ENCODE data around the gene MCC.

Gene MCC

DNA sequence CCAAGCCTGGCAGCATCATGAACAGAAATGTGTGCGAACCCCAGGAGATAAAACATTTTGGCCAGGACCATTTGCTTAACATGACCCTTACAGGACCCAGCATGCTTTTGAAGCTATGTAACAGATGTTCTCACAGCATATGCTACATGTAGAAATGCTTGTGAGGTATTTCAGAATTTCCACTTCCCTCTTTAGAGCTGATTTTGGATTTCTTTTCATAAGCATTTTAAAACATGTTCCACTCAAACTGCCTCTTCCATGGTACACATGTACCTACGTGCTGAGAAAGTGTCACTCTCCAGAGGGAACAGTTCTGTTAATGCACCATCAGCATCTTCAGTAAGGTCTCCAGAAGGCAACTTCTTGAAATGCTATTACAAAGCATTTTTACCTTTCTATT is 37.8 kb downstream of the MCC start:
- TF ChIP-seq, protein P1, sequence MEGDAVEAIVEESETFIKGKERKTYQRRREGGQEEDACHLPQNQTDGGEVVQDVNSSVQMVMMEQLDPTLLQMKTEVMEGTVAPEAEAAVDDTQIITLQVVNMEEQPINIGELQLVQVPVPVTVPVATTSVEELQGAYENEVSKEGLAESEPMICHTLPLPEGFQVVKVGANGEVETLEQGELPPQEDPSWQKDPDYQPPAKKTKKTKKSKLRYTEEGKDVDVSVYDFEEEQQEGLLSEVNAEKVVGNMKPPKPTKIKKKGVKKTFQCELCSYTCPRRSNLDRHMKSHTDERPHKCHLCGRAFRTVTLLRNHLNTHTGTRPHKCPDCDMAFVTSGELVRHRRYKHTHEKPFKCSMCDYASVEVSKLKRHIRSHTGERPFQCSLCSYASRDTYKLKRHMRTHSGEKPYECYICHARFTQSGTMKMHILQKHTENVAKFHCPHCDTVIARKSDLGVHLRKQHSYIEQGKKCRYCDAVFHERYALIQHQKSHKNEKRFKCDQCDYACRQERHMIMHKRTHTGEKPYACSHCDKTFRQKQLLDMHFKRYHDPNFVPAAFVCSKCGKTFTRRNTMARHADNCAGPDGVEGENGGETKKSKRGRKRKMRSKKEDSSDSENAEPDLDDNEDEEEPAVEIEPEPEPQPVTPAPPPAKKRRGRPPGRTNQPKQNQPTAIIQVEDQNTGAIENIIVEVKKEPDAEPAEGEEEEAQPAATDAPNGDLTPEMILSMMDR (IDR thresholded peaks at IDR 0.05; ENCODE audit: control insufficient read depth, extremely low read depth, insufficient read depth) = no peak
- DNase-seq (ENCODE audit: low read depth) = no peak
- H3K4me3 ChIP-seq (ENCODE audit: low read depth, low read length) = no peak overlapping the region

DNA sequence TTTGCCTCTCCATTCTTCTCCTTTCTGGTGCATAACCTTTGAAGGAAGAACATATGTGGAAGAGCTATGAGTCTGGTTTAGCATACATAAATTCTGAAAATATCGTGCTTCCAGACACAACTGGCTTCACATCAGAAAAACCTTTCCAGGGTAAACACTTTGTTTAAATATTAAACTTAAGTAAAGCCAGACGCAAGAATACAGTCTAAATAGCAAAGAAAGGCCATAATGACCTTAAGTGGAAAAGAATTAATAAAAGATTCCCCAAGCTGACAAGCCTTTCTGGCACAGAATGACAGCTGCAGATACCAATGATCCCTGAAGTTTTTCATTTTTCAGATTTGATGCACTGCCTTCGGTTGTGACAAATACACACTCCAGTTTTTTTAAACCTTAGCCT is 40.0 kb downstream of the MCC start:
- TF ChIP-seq, protein P1 (IDR thresholded peaks at IDR 0.05; ENCODE audit: control insufficient read depth, extremely low read depth, insufficient read depth) = no peak
- DNase-seq (ENCODE audit: low read depth) = no peak
- no peak overlapping the region for H3K4me3 ChIP-seq (ENCODE audit: low read depth, low read length)

DNA sequence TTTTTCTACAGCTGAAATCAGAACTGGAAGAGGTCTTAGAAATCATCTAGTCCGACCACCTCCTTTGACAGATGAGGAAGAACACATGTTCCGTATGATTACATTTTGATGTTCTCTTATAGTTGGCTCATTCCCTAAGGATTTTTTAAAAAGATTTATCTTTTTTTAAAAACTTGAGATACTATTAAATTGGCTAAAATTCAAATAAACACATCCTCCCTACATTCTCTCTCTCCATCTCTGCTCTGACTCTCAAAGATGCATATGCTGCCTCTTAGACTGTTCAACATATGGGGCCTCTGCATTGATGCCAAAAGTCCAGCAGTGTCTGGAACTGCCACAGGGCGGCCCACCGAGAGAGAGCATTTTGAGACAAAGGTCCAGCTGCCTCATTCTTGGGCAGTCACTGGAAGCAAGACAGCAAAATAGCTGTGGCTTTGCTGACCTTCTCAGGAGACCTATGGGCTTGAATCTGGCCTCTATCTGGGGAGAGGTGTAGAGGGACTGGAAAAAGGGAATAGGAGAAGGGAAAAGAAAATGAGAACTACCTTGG is 40.7 kb downstream of the MCC start:
- no peak for DNase-seq (ENCODE audit: low read depth)
- TF ChIP-seq, protein P1 (IDR thresholded peaks at IDR 0.05; ENCODE audit: control insufficient read depth, extremely low read depth, insufficient read depth) = no peak

DNA sequence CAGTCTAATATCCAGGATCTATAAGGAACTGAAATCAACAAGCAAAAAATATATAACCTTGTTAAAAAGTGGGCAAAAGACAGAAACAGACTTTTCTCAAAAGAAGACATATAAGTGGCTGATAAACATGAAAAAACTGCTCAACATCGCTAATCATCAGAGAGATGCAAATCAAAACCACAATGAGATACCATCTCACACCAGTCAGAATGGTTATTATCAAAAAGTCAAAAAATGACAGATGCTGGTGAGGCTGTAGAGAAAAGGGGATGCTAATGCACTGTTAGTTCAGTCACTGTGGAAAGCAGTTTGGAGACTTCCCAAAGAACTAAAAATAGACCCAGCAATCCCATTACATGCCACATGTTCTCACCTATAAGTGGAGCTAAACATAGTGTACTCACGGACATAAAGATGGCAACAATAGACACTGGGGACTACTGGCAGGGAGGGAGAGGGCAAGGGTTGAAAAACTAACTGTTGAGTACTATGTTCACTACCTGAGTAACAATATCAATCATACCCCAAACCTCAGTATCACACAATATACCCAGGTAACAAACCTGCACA is 41.8 kb downstream of the MCC start:
- TF ChIP-seq, protein P1 (IDR thresholded peaks at IDR 0.05; ENCODE audit: control insufficient read depth, extremely low read depth, insufficient read depth) = no peak
- H3K4me3 ChIP-seq (ENCODE audit: low read depth, low read length) = no peak overlapping the region
- no peak for DNase-seq (ENCODE audit: low read depth)

More for the DNA sequence above, 40.7 kb downstream of the MCC start:
- no peak overlapping the region for H3K4me3 ChIP-seq (ENCODE audit: low read depth, low read length)

DNA sequence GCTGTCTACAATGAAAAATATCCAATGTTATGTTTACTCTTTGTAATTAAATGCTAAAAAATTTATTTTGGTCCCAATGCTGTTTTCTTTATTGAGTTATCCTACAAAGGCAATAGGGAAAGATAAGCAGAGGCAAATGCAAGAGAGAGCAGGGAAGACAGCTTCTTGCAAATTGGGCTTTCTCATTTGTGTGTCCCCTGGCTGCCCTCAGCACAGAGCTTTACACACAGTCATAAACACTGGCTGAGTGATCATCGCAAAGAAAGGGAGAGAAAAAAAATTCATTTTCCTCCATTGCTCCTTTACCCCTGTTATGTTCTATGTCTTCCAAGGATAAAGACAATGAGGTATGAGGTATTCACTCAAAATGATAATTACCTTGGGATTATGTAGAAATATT is 51.1 kb downstream of the MCC start:
- no peak overlapping the region for H3K4me3 ChIP-seq (ENCODE audit: low read depth, low read length)
- TF ChIP-seq, protein P1 (IDR thresholded peaks at IDR 0.05; ENCODE audit: control insufficient read depth, extremely low read depth, insufficient read depth) = no peak
- no peak for DNase-seq (ENCODE audit: low read depth)

DNA sequence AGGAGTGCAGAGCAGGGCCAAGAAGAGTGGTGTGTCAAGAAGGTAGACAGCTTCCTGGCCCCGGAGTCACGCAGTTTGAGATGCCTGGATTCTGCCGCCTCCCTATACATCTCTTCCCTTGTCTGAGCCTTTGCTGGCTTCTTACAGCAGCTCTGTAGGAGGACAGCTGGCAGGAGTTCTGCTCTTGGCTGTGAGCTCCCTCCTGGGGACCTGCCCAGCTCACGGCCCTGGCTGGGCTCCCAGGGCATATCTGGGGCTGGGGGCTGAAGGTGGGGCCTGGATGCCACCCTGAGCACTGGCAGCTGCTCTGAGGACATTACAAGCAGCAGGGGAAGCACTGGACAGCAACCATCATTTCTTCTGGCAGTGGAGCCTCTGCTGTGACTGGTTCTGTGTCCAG is 52.7 kb downstream of the MCC start:
- no peak overlapping the region for H3K4me3 ChIP-seq (ENCODE audit: low read depth, low read length)
- DNase-seq (ENCODE audit: low read depth) = no peak
- TF ChIP-seq, protein P1 (IDR thresholded peaks at IDR 0.05; ENCODE audit: control insufficient read depth, extremely low read depth, insufficient read depth) = no peak

DNA sequence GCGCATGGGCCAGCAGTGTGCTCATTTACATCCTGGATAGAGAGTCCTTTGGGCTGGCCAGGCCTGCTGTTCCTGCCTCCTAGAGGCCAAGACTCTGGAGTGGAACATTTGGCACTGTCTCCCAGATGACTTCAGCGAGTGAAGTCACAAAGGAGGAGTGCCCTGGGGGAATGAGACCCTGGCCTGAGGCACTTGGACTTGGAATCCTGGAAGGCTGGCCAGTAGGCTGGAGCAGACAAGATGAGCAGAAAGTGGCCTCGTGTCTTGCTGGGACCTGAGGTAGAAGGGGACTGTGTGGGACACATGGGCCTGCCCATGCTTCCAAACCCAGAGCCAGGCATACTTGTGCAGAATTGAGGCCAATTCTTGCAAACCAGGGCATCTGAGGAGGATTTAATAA is 53.4 kb downstream of the MCC start, which contains the start of gene TSSK1B:
Gene TSSK1B (minus strand): TSS at position 101 of the 400 bp plus-strand sequence. CDS start 150 bp downstream, outside the sequence.
- DNase-seq (ENCODE audit: low read depth) = no peak
- no peak within 1 kb of the TSS for H3K4me3 ChIP-seq (ENCODE audit: low read depth, low read length)
- TF ChIP-seq, protein P1 (IDR thresholded peaks at IDR 0.05; ENCODE audit: control insufficient read depth, extremely low read depth, insufficient read depth) = no peak
